NCI-H446 (cell line): Measurements from ENCODE around the gene ARHGAP27.
"Not testable (repeated sequence)": the region's sequence is repeated elsewhere in the genome, so short reads cannot be mapped to it uniquely, and the experiment has no call there.

Experiments used
- DNase-seq, 2 experiments: peaks; one replicate each; lab custom pipeline; 2025; lab: John Stamatoyannopoulos, UW

Gene ARHGAP27

DNA sequence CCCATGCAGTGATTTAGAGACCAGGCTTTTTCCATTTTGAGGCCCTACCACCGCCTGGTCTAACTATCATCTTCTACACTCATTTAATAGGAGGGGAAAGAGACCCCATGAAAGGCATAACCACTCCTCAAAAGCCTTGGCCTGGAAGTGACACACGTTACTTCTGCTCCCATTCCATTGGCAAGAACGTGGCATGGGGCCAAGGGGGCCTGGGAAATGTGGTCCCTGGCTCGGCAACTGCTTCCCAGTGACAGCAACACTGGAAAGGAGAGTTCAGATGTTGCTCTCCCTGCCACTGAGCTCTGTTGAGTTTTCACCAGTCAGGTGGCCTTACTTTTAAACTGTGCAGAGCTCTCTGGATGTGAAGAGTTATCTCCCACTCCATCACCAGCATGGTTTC, 70.7 kb downstream of the ARHGAP27 start:
- DNase-seq: no peak

DNA sequence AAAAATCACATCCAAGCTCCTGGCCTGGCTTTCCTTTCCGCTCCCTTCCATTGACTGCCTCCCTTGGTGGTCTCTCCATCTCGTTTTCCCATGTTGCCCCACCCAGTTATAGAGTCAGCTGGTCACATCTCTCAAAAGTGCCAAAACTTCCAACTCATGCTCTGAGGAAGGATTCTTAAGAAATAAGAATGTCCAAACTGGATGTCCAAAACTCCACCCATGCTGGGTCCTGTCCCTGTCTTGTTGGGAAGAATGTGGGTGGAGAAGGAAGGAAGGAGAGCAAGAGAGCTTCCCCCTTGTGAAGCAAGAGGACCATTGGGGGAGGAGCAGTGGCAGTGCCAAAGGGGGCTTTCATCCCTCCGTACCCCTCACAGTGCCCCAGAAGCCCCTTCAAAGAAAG, 71.2 kb downstream of the ARHGAP27 start:
- no peak for DNase-seq

DNA sequence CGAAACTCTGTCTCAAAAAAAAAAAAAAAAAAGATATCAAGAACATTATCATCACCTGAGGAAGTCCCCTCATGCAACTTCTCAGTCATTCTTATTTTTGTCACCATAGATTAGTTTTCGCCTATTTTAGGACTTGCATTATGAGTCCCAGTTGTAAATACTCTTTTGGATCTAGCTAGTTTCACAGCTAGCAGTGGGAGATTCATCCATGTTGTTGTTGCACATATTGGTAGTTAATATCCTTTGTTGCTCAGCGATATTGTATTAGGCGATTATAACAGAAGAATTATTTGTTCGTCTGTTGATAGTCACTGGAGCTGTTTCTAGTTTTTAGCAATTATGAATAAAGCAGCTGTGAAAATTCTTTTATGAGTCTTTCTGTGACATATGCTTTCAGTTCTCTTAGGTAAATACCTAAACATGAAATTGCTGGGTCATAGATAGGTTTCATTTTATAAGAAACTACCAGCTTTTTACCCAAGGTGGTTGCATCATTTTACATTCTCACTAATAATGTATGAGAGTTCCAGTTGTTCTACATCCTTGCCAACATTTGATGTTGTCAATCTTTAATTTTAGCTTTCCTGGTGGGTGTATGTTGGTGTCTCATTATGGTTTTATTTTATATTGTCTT, 75.2 kb downstream of the ARHGAP27 start:
- DNase-seq: no peak

DNA sequence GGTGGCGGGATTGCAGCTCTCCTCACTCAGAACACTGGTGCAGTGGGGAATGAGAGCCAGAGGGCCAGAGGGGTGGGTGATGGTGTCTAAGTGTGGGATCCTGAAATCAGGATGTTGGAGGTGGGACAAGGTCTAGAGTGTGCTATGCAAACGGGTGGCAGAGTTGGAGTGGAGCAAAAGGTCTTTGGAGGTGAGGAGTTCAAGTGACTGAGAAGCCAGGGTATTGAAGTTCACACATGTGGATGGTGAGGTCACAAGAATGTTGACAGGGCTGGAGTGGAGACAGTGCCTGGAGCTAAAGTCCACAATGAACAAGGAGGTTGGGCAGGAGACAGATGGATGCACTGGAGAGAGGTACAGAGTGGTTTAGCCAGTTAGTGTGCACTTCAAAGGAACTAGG, 77.6 kb downstream of the ARHGAP27 start:
- DNase-seq: no peak

DNA sequence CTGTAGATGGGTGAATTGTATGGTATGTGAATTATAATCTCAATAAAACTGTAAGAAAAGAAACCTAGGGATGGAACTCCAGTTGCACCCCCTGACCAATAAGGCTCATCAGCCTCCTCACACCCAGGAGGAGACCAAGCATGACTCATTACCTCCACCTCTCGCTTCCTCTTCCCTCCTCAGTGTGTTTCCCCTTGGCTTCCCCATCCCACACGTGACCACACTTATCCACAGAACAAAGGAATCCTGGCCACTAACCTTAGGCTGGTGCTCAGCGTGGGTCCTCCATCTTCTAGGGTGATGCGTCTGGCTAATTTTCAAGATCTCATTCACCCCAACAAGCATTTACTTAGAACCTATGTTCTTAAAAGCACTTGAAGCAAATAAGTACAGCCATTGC, 79.6 kb downstream of the ARHGAP27 start:
- DNase-seq: no peak

DNA sequence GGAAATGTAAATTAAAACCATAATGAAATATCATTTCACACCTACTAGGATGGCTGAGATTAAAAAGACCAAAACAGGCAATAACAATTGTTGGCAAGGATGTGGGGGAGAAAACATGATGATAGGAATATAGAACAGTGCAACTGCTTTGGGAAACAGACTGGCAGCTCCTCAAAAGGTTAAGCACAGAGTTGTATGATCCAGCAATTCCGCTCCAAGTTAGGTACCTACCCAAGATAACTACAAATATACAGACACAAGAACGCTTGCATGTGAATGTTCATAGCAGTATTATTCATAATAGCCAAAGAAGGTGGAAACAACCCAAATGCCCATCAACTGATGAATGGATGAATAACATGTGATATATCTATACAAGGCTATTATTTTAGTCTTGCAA, 80.8 kb downstream of the ARHGAP27 start:
- no peak for DNase-seq

DNA sequence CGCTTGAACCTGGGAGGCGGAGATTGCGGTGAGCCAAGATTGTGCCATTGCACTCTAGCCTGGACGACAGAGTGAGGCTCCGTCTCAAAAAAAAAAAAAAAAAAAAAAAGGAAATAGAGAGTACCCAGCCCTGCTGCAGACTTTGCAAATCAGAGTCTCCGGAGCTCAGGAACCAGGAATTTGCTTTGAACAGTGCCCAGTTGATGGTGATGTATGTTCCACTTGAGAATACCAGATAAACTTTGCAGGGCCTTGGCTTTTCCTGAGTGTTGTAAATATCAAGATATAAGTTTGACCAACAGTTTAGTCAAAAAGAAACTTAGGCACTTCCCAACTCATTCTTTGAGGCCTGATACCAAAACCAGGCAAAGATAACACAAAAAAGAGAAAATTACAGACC, 85.2 kb downstream of the ARHGAP27 start:
- no peak for DNase-seq

DNA sequence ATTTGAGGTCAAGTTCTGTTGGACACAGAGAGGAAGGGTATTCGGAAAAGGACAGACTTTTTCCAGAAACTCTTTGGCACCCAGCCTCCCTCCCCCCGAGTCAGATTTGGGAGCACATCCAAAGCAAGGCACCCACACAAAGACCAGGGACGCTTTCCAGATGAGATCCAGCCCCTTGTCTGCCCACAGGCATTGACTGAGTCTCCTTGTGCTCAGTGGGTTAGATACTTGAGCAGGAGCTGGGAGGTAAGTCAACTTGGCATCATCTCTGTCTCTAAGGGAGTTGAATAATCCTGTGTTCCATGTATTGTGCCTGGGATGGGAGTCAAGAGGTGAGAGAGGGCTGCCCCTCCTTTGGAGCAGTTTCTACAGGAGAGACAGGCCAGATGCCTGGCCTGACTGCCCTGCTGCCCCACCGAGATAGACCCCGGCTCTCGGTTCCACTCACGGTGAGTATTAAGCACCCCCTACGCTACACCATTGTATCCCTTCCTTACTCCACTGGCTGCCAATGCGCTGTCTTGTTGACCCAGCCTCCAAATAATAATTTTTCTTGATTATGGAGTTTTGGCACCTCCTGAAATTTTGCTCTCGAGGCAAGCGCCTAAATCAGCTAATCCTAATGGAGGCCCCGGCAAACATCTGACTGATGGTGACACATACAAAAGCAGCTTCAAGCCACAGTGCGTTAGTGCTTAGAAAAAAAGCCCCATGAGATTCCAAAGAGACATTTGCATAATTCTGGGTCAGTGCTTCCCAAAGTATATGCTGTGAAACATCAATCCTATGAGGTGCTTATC, 86.3 kb downstream of the ARHGAP27 start:
- no peak for DNase-seq

DNA sequence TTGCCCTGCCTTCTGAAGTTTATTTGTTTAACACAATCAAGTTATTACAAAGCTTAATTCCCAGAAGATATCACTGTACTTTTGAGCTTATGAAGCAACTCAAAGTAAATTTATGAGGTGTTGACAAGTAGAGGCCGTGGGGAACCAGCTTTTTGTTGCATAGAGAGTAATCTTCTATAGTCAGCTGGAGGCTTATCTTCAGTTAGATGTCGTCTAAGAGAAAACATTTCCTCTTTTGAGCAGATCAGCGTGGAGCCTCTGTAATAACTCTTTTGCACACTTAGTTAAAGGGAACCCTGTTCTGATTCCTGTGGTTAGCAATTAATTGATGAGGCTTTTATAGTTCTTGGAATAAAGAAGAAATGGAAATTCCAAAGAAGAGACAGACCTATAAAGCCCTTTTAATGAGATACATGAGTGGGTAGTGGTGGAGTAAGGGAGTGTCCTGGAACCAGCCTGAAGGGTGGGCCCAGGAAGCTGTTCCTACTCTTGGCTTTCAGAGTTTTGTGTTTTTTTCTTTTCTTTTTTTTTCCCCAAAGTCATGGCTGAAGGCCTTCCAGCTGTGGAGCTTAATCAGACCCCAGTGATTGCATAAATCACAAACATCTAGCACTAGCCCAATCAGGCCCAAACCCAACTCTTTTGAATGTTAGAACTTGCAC, 87.0 kb downstream of the ARHGAP27 start:
- DNase-seq: no peak

DNA sequence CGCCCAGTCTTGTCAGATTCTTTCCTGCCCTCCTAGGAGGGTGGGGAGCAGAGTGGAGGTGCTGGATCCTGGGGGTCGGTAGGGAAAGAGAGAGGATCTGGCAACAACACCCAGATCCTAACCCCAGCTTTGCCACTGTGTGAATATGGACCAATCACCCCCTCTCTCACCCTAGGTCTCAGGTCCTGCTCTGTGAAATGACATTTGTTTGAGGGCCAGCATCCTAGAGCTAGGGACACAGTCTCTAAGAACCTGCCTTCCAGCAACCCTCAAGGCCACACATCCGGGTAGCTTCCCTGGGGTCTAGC, 87.5 kb downstream of the ARHGAP27 start:
- DNase-seq: no peak

DNA sequence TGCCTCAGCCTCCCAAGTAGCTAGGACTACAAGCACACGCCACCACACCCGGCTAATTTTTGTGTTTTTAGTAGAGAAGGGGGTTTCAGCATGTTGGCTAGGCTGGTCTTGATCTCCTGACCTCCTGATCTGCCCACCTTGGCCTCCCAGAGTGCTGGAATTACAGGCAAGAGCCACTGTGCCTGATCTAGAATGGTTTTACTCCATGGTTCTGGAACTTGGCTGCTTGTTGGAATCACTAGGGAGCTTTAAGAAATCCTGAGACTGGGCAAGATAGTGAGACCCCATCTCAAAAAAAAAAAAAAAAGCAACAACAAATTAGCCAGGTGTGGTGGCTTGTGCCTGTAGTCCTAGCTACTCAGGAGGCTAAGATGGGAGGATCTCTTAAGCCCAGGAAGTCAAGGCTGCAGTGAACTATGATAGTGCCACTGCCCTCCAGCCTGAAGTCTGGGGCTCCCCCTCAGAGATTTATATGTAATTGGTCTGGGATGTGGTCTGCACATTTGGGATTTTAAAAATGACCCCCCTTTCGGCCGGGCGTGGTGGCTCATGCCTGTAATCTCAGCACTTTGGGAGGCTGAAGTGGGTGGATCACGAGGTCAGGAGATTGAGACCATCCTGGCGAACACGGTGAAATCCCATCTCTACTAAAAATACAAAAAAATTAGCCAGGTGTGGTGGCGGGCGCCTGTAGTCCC, 88.6 kb downstream of the ARHGAP27 start:
- not testable (repeated sequence) for DNase-seq
